ENCODE data around the gene RAI14.

DNA sequence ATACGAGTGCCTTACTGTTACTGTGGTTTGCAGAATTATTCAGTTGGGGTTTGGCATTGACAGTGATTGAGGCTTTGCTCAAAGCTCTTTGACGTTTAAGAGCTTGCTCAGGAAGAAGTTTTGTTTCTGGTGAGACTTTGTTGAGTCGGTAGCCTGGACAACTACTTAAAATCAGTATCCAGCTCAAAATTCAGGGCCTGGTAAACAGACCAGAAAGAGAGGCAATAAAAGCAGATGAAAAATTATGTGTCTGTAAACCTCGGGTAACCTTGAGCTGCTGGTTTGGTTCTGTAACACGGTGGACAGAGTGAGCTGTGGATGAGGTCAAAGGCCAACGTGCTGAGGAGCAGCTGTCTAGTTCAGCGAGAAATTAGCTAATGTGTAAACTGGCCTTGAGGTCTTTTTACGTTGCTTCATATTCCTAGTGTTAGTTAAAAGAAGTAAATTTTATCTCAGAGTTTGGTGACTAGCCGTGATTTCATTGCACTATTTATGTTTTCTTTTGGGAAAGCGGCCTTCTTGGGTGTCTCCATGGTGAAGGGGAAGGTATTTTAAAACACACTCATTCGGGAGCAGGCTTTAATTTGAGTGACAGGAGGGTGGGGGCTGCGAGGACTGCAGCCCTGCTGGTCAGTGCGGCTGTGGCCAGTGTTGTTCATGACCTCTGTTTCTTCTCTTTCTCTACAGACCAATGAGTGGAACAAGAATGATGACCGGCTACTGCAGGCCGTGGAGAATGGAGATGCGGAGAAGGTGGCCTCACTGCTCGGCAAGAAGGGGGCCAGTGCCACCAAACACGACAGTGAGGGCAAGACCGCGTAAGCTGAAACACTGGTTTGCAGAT lies 100.9 kb downstream of the RAI14 start:
- TF ChIP-seq EZH2phosphoT487 (IDR thresholded peaks at IDR 0.05; ENCODE audit: borderline replicate concordance, low read length) (no peak), CTCF (IDR thresholded peaks at IDR 0.05; ENCODE audit: low read depth, low read length, poor library complexity, severe bottlenecking) (no peak)
